BJ (cell line): Measurements from ENCODE around the gene ABHD1. TPM values are rescaled to one million over a fixed set of nuclear protein-coding genes. Genes with fewer than 3 reads are reported as not detected.
A peak's percentile ranks its signal among the peaks of the same experiment; 100 is the strongest.
"Not testable (repeated sequence)": the region's sequence is repeated elsewhere in the genome, so short reads cannot be mapped to it uniquely, and the experiment has no call there.

ENCODE experiments used
- CTCF ChIA-PET: fragments of 350-600 bp; formaldehyde crosslinking; extraction: SDS; loops from one replicate; lab custom pipeline; 2021; ENCODE audit warnings: antibody characterized with exemption, inconsistent platforms; lab: Yijun Ruan, JAX
- POLR2A ChIA-PET: fragments of 300-600 bp; sonication (Branson Sonifier 250); formaldehyde crosslinking; extraction: SDS; loops from one replicate; lab custom pipeline; 2021; ENCODE audit warnings: antibody characterized with exemption; lab: Charles Lee
- DNase-seq: peaks from one replicate; pipeline ENCODE4 v3.0.0-alpha.2; 2011; ENCODE audit warnings: low read depth
- H3K27me3 ChIP-seq: 2 replicates; pipeline ENCODE4 v1.6.0; 2011; ENCODE audit warnings: low read length; ENCODE audit not compliant: control insufficient read depth, insufficient read depth
- H3K36me3 ChIP-seq: 2 replicates; pipeline ENCODE4 v1.5.1; 2011; ENCODE audit warnings: low read length; ENCODE audit not compliant: control insufficient read depth, insufficient read depth
- H3K4me3 ChIP-seq: 2 replicates; pipeline ENCODE4 v1.5.1; 2011; ENCODE audit warnings: low read depth, mild to moderate bottlenecking, control low read depth, low read length
- CTCF ChIP-seq: IDR thresholded peaks from 2 replicates; pipeline ENCODE4 v1.5.1; 2011; ENCODE audit warnings: low read depth, mild to moderate bottlenecking, control low read depth, inconsistent platforms, low read length, moderate library complexity; ENCODE audit not compliant: insufficient read depth
- polyA minus RNA-seq: library from RNA; depleted of rRNA, polyadenylated mRNA; stranded (reverse); fragments of >200 nt; gene quantifications from 2 replicates; pipeline ENCODE4 v1.2.3, GENCODE V29; 2011; rRNA and poly(A)+ RNA removed
- polyA plus RNA-seq: library from polyadenylated mRNA; depleted of rRNA; stranded (reverse); fragments of >200 nt; gene quantifications from 2 replicates; pipeline ENCODE4 v1.2.3, GENCODE V29; 2011; rRNA removed

The ABHD1 gene
- polyA plus RNA-seq (0.07 TPM in 1 of 2 replicates, not detected in the other), polyA minus RNA-seq (not detected in 2 replicates)

GRCh38 chr2:27123302-27124150 is at the start of gene ABHD1:
ABHD1 (plus strand) TSS chr2:27123815; CDS start chr2:27123949, 134 bp downstream.
- Histone ChIP-seq H3K27me3 (peaks cover 15% of the 10 kb centered on the region), H3K4me3 (peak within 1 kb of the TSS; percentile 61), H3K36me3 (no peaks in the 10 kb centered on the region)
- no peak for TF ChIP-seq CTCF
- ChIA-PET CTCF (interaction anchor here (0.7 to 2.3 kb wide), 7 partner anchors 10 to 107 kb away, joined by 3 to 8 read pairs (median 4); partner anchors contain the start of gene PREB), POLR2A (interaction anchor here (0.6 kb wide), 1 partner anchor 59 kb away, joined by 8 read pairs; no protein-coding TSS in a partner anchor)
- DNase-seq, result no peak

GRCh38 chr2:27074738-27075565 is 48.7 kb upstream of the ABHD1 start:
- no peak for DNase-seq
- Histone ChIP-seq H3K4me3 (no peak overlapping the region), H3K36me3 (peaks cover 2% of the 10 kb centered on the region; the same call in 1 of the 2 replicates), H3K27me3 (no peaks in the 10 kb centered on the region)
- ChIA-PET POLR2A (no interaction called here), CTCF (interaction anchor here (1.2 kb wide), 1 partner anchor 10 kb away, joined by 4 read pairs; no protein-coding TSS in a partner anchor)
- TF ChIP-seq CTCF, result no peak

- CTCF ChIA-PET, DNase-seq, H3K36me3 ChIP-seq, H3K27me3 ChIP-seq, POLR2A ChIA-PET, H3K4me3 ChIP-seq: not testable (repeated sequence)
Measured at GRCh38 chr2:27075566-27075871, 48.1 kb upstream of the ABHD1 start.

- ChIA-PET CTCF (interaction anchor here (1.1 kb wide), 1 partner anchor 11 kb away, joined by 3 read pairs; no protein-coding TSS in a partner anchor), POLR2A (no interaction called here)
- no peak for TF ChIP-seq CTCF
- H3K27me3 ChIP-seq, result no peaks in the 10 kb centered on the region
- H3K36me3 ChIP-seq, result peaks cover 5% of the 10 kb centered on the region
- no peak overlapping the region for H3K4me3 ChIP-seq
- no peak for DNase-seq
Measured at GRCh38 chr2:27076323-27076722, 47.3 kb upstream of the ABHD1 start.

- ChIA-PET CTCF (interaction anchor here (0.6 to 1.1 kb wide), 3 partner anchors 10 to 231 kb away, joined by 3 to 6 read pairs (median 3); no protein-coding TSS in a partner anchor), POLR2A (no interaction called here)
- Histone ChIP-seq H3K27me3 (no peaks in the 10 kb centered on the region), H3K36me3 (peaks cover 7% of the 10 kb centered on the region), H3K4me3 (no peak overlapping the region)
- TF ChIP-seq CTCF, result no peak
- no peak for DNase-seq
Measured at GRCh38 chr2:27077231-27077630, 46.4 kb upstream of the ABHD1 start.
